PC-3 (cell line): ENCODE results near the gene SPIN2B. TPM values are rescaled to one million over a fixed set of nuclear protein-coding genes. Genes with fewer than 3 reads are reported as not detected.
"Not testable (repeated sequence)": the region's sequence is repeated elsewhere in the genome, so short reads cannot be mapped to it uniquely, and the experiment has no call there.

Experiments
- ATAC-seq: fragments of 200-7000 bp; cut with Tn5 transposase; 2 replicates; pipeline ENCODE4 v1.9.1; 2020; ENCODE audit warnings: mild to moderate bottlenecking, moderate library complexity
- BruUV-seq: library from RNA; stranded (reverse); fragments of 400-500 nt; replicated peaks from 2 replicates; lab custom pipeline; 2021; lab: Mats Ljungman, UMichigan
- CTCF ChIA-PET: fragments of 300-600 bp; sonication (Branson Sonifier 250); formaldehyde crosslinking; loops from one replicate; lab custom pipeline; 2022; ENCODE audit warnings: antibody characterized with exemption; lab: Charles Lee
- POLR2A ChIA-PET: fragments of 300-600 bp; sonication (Branson Sonifier 250); formaldehyde crosslinking; loops from one replicate; lab custom pipeline; 2022; ENCODE audit warnings: antibody characterized with exemption; ENCODE audit not compliant: unreplicated experiment; lab: Charles Lee
- DNase-seq: peaks from one replicate; pipeline ENCODE4 v3.0.0-alpha.2; 2015
- H2AFZ ChIP-seq: fragments of 300-600 bp; sonication (generic); 2 replicates; pipeline ENCODE4 v1.6.0; 2016; ENCODE audit warnings: antibody characterized with exemption, low read length
- H3F3A ChIP-seq: fragments of 300-600 bp; sonication (generic); one replicate; pipeline ENCODE4 v1.6.0; 2017; ENCODE audit warnings: antibody characterized with exemption, low read length, control low read depth, mild to moderate bottlenecking; ENCODE audit not compliant: unreplicated experiment
- H3K27ac ChIP-seq: fragments of 300-600 bp; sonication (generic); 2 replicates; pipeline ENCODE4 v1.5.1; 2016; ENCODE audit warnings: mild to moderate bottlenecking, low read length
- H3K27me3 ChIP-seq: fragments of 300-600 bp; sonication (generic); 2 replicates; pipeline ENCODE4 v1.6.1; 2016; ENCODE audit warnings: low read length, mixed read lengths
- H3K36me3 ChIP-seq: fragments of 300-600 bp; sonication (generic); 2 replicates; pipeline ENCODE4 v1.6.1; 2016; ENCODE audit warnings: low read depth, mixed run types, low read length, mixed read lengths
- H3K4me1 ChIP-seq: fragments of 300-600 bp; sonication (generic); 2 replicates; pipeline ENCODE4 v1.5.1; 2016; ENCODE audit warnings: low read length; ENCODE audit not compliant: insufficient read depth
- H3K4me2 ChIP-seq: fragments of 300-600 bp; sonication (generic); 2 replicates; pipeline ENCODE4 v1.6.0; 2016; ENCODE audit warnings: low read length
- H3K4me3 ChIP-seq: fragments of 300-600 bp; sonication (generic); 2 replicates; pipeline ENCODE4 v1.5.1; 2016; ENCODE audit warnings: mild to moderate bottlenecking, low read length, mixed read lengths
- H3K79me2 ChIP-seq: fragments of 300-600 bp; sonication (generic); 2 replicates; pipeline ENCODE4 v1.6.1; 2017; ENCODE audit warnings: low read length, mixed read lengths
- H3K9ac ChIP-seq: fragments of 300-600 bp; sonication (generic); 2 replicates; pipeline ENCODE4 v1.6.0; 2016; ENCODE audit warnings: mild to moderate bottlenecking, low read length
- H3K9me2 ChIP-seq: fragments of 300-600 bp; sonication (generic); replicated peaks from 2 replicates; pipeline ENCODE4 v1.6.1; 2016; ENCODE audit warnings: mixed run types, low read length, mixed read lengths
- H3K9me3 ChIP-seq: fragments of 300-600 bp; sonication (generic); 2 replicates; pipeline ENCODE4 v1.6.1; 2016; ENCODE audit warnings: low read length, mixed read lengths
- H4K20me1 ChIP-seq: fragments of 300-600 bp; sonication (generic); 2 replicates; pipeline ENCODE4 v1.6.1; 2016; ENCODE audit warnings: low read length, mixed read lengths
- EZH2 ChIP-seq: fragments of 300-600 bp; sonication (generic); IDR thresholded peaks from one replicate; pipeline ENCODE4 v1.6.1; 2017; ENCODE audit warnings: antibody characterized with exemption, mild to moderate bottlenecking, low read length; ENCODE audit not compliant: unreplicated experiment
- EZH2phosphoT487 ChIP-seq: fragments of 300-600 bp; sonication (generic); IDR thresholded peaks from 2 replicates; pipeline ENCODE4 v1.6.1; 2018; ENCODE audit warnings: mild to moderate bottlenecking, antibody characterized with exemption, low read length, borderline replicate concordance
- intact Hi-C: fragments of 100-400 bp; cut with micrococcal nuclease; formaldehyde crosslinking; loops from 2 replicates; pipeline ENCODE4 v1.9.0; 2023
- total RNA-seq: library from RNA; depleted of rRNA; stranded (reverse); fragments of >200 nt; gene quantifications from 2 replicates; pipeline ENCODE4 v1.2.3, GENCODE V29; 2014
- TF ChIP-seq, protein P1 (sequence below): fragments of 300-600 bp; sonication (generic); conservative IDR thresholded peaks from 2 replicates; pipeline ENCODE4 v1.5.1; 2017; ENCODE audit warnings: antibody characterized with exemption, low read depth, mild to moderate bottlenecking, low read length

Gene SPIN2B
- total RNA-seq, 1 experiment from 2014 or later = 17.7 TPM

GRCh38 chrX:57137501-57137900 is 16.2 kb upstream of the SPIN2B start:
- no TSS peak for BruUV-seq
- ATAC-seq (no peak), DNase-seq (no peak)
- H3K27me3 ChIP-seq = no peaks in the 10 kb centered on the region
- no peak overlapping the region for H3K4me3 ChIP-seq
- H3K9me3 ChIP-seq = no peaks in the 10 kb centered on the region
- peaks cover 16% of the 10 kb centered on the region for H3K4me1 ChIP-seq
- H3F3A ChIP-seq = no peaks in the 10 kb centered on the region
- no peaks in the 10 kb centered on the region for H3K79me2 ChIP-seq
- H3K4me2 ChIP-seq = no peak overlapping the region
- ChIA-PET POLR2A (no interaction called here), CTCF (no interaction called here)
- no peaks in the 10 kb centered on the region for H3K9me2 ChIP-seq
- no peak overlapping the region for H3K9ac ChIP-seq
- H2AFZ ChIP-seq = no peak overlapping the region
- H4K20me1 ChIP-seq = no peaks in the 10 kb centered on the region
- TF ChIP-seq, protein P1, sequence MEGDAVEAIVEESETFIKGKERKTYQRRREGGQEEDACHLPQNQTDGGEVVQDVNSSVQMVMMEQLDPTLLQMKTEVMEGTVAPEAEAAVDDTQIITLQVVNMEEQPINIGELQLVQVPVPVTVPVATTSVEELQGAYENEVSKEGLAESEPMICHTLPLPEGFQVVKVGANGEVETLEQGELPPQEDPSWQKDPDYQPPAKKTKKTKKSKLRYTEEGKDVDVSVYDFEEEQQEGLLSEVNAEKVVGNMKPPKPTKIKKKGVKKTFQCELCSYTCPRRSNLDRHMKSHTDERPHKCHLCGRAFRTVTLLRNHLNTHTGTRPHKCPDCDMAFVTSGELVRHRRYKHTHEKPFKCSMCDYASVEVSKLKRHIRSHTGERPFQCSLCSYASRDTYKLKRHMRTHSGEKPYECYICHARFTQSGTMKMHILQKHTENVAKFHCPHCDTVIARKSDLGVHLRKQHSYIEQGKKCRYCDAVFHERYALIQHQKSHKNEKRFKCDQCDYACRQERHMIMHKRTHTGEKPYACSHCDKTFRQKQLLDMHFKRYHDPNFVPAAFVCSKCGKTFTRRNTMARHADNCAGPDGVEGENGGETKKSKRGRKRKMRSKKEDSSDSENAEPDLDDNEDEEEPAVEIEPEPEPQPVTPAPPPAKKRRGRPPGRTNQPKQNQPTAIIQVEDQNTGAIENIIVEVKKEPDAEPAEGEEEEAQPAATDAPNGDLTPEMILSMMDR = no peak
- no peak for TF ChIP-seq EZH2phosphoT487
- TF ChIP-seq EZH2 = no peak
- intact Hi-C loops = no loop called here
- no peak overlapping the region for H3K27ac ChIP-seq
- no peaks in the 10 kb centered on the region for H3K36me3 ChIP-seq

- H2AFZ ChIP-seq, H3K36me3 ChIP-seq, H3K9ac ChIP-seq, CTCF ChIA-PET, intact Hi-C loops, DNase-seq, H3K9me2 ChIP-seq, H3K27ac ChIP-seq, BruUV-seq, POLR2A ChIA-PET, H4K20me1 ChIP-seq, H3K4me2 ChIP-seq, H3K9me3 ChIP-seq, H3F3A ChIP-seq, ATAC-seq, H3K79me2 ChIP-seq, H3K4me3 ChIP-seq, H3K27me3 ChIP-seq: not testable (repeated sequence)
- H3K4me1 ChIP-seq = peaks cover 16% of the 10 kb centered on the region
Measured at GRCh38 chrX:57137073-57137472, 15.7 kb upstream of the SPIN2B start, which contains the start of gene SPIN2A. TSS of gene SPIN2A (minus strand) at chrX:57137397. CDS start at chrX:57136597, 800 bp downstream.

DNA sequence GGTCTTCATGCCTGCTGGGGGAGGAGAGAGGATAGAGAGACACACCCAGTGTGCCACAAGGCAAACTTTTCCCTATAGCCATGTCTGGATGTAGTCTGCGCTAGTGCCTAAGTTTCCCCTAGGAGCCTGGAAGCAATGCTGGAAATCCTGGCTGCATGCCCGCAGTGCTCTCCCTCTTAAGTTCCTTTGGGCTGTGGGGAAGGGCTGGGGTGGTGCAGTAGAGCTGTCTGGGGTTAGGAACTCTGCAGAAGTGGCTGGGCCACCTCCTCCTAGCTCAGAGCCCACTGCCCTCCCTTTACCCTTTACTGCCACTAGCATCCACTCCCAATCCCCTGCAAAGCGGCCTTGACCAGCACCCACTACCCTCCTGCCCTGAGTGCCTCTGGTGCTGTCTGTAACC is 15.2 kb upstream of the SPIN2B start:
- H3K27me3 ChIP-seq, H3K9ac ChIP-seq, H3F3A ChIP-seq, H4K20me1 ChIP-seq, ATAC-seq, intact Hi-C loops, H3K27ac ChIP-seq, H3K9me3 ChIP-seq, DNase-seq, H3K79me2 ChIP-seq, BruUV-seq, POLR2A ChIA-PET, H3K4me3 ChIP-seq, H3K36me3 ChIP-seq, H2AFZ ChIP-seq, H3K4me2 ChIP-seq, CTCF ChIA-PET, H3K9me2 ChIP-seq: not testable (repeated sequence)
- peaks cover 16% of the 10 kb centered on the region for H3K4me1 ChIP-seq

DNA sequence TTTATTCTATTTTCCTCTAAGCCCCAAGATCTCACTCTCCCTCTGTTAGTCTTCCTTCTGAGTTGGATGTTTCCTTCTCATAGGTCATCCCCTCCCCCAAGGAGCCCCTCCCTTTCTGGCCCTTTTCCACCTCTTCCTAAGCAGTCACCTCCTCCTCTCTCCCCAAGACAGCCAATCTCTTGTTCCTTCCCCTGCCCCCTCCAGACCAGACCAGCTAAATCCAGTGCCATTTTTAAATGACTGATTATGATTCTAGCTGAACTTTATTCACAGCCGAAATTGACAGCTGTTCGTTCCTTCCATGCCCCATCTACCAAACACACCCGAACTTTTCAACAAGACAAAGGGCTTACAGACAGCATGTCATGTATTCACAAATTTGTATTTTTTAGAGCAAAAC is 13.9 kb upstream of the SPIN2B start:
- H3K27me3 ChIP-seq = no peaks in the 10 kb centered on the region
- ATAC-seq (no peak), DNase-seq (no peak)
- intact Hi-C loops = no loop called here
- no peak overlapping the region for H3K9ac ChIP-seq
- BruUV-seq = no TSS peak
- ChIA-PET CTCF (no interaction called here), POLR2A (no interaction called here)
- no peaks in the 10 kb centered on the region for H3K9me3 ChIP-seq
- no peaks in the 10 kb centered on the region for H3F3A ChIP-seq
- no peak overlapping the region for H3K4me2 ChIP-seq
- H2AFZ ChIP-seq = no peak overlapping the region
- no peak overlapping the region for H3K27ac ChIP-seq
- no peaks in the 10 kb centered on the region for H3K9me2 ChIP-seq
- TF ChIP-seq, protein P1 = no peak
- no peak for TF ChIP-seq EZH2
- TF ChIP-seq EZH2phosphoT487 = no peak
- no peaks in the 10 kb centered on the region for H3K36me3 ChIP-seq
- H3K79me2 ChIP-seq = no peaks in the 10 kb centered on the region
- H3K4me3 ChIP-seq = no peak overlapping the region
- peaks cover 16% of the 10 kb centered on the region for H3K4me1 ChIP-seq
- H4K20me1 ChIP-seq = no peaks in the 10 kb centered on the region
